Erythroblast (primary cell): ENCODE results near the gene TMBIM1.

ENCODE experiments used
- GATA1 ChIP-seq: IDR thresholded peaks from 2 replicates; pipeline ENCODE4 v1.6.1; 2011; ENCODE audit warnings: low read depth, mild to moderate bottlenecking, control low read depth, low read length, moderate library complexity
- POLR2A ChIP-seq: IDR thresholded peaks from 2 replicates; pipeline ENCODE4 v1.6.1; 2011; ENCODE audit warnings: mild to moderate bottlenecking, low read length

GRCh38 chr2:218260166-218260565 lies 32.1 kb downstream of the TMBIM1 start:
- no peak for TF ChIP-seq POLR2A
- no peak for TF ChIP-seq GATA1
